ENCODE data around the gene NCKAP5. TPM values are rescaled to one million over a fixed set of nuclear protein-coding genes. Genes with fewer than 3 reads are reported as not detected.

Gene NCKAP5
- total and polyA plus RNA-seq, 2 of the 8 experiments (the other 6 are each of a cell fraction or from before 2014, with no cell fraction given), result 0.27 to 0.86 TPM

DNA sequence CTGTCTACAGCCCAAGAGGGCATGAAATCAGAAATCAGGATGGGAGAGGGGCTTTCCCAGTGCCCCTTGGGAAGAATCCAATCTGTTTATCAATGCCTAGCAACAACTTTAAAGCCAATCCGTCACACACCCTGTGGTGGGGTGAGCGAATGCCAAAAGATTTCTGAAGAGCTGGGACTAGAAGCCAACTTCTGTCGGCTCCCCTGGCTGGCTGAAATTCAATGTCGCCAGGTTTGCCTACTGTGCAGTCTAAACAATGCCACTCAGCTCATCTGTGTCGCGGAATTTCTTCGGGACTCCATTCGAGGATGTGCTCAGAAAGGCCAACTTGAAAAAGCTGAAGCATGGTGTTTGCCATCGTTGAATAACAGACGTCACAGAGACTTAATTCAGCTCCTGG, 31.5 kb upstream of the NCKAP5 start:
- no peak overlapping the region for H3K9ac ChIP-seq (replicated peaks in 1 of 4; ENCODE audit: extremely low read depth in 1 of 4, low read depth in 3 of 4, low read length in 3 of 4)
- TF ChIP-seq TBP (IDR thresholded peaks at IDR 0.05; ENCODE audit: low read depth, low read length) (no peak), EGR1 (IDR thresholded peaks at IDR 0.05; ENCODE audit: borderline replicate concordance, low read depth, low read length) (no peak), USF2 (IDR thresholded peaks at IDR 0.05; ENCODE audit: low read length) (no peak), FOSL1 (IDR thresholded peaks at IDR 0.05; ENCODE audit: insufficient read depth, low read depth, low read length) (no peak), CBX5 (IDR thresholded peaks at IDR 0.05; ENCODE audit: low read depth, low read length) (no peak), CHD1 (IDR thresholded peaks at IDR 0.05; ENCODE audit: low read depth, low read length) (no peak), BRCA1 (IDR thresholded peaks at IDR 0.05; ENCODE audit: low read depth, low read length) (no peak), GABPA (IDR thresholded peaks at IDR 0.05; ENCODE audit: borderline replicate concordance, insufficient read depth, low read length) (no peak), TCF12 (IDR thresholded peaks at IDR 0.05; ENCODE audit: low read depth, low read length) (no peak), TAF1 (IDR thresholded peaks at IDR 0.05; ENCODE audit: low read depth, low read length) (no peak), JUN (IDR thresholded peaks at IDR 0.05; ENCODE audit: low read depth, low read length) (no peak), TAF7 (optimal IDR thresholded peaks at IDR 0.05; ENCODE audit: borderline replicate concordance, low read depth, low read length) (no peak), RNF2 (IDR thresholded peaks at IDR 0.05; ENCODE audit: borderline replicate concordance, low read depth, low read length, missing control alignments, poor library complexity, severe bottlenecking) (no peak)

More for the DNA sequence above, 31.5 kb upstream of the NCKAP5 start:
- no peak for FAIRE-seq
- CTCF ChIA-PET (ENCODE audit: partially characterized antibody), result interaction anchor here (1.0 to 1.1 kb wide), 2 partner anchors 19 to 262 kb away, joined by 3 to 4 read pairs; no protein-coding TSS in a partner anchor
- H3K56ac ChIP-seq (replicated peaks; ENCODE audit: insufficient read length, low read depth, low read length), result no peak overlapping the region
- no peaks in the 10 kb centered on the region for H3K79me1 ChIP-seq (ENCODE audit: low read depth, low read length)
- H3K4me1 ChIP-seq (replicated peaks in 1 of 4; ENCODE audit: control insufficient read depth in 3 of 4, insufficient read depth in 4 of 4, low read length in 3 of 4), result peaks cover 0 to 7% (median under 1%) of the 10 kb centered on the region in 4 experiments; a peak in 2 of 7 replicates
- H4K91ac ChIP-seq (replicated peaks; ENCODE audit: insufficient read length, low read length), result no peak overlapping the region
- no peak overlapping the region for H2BK120ac ChIP-seq (replicated peaks; ENCODE audit: low read depth, low read length)
- H2AK5ac ChIP-seq (ENCODE audit: low read depth, low read length), result no peak overlapping the region
- no peak overlapping the region for H2AFZ ChIP-seq (ENCODE audit: low read length)
- H2BK15ac ChIP-seq (ENCODE audit: low read length), result no peak overlapping the region
- H3K18ac ChIP-seq (ENCODE audit: extremely low read depth, low read length), result no peak overlapping the region
- no peaks in the 10 kb centered on the region for H3K27me3 ChIP-seq (replicated peaks in 1 of 4; ENCODE audit: control insufficient read depth in 3 of 4, extremely low read depth in 1 of 4, insufficient read depth in 3 of 4, low read length in 3 of 4)
- no peaks in the 10 kb centered on the region for H4K20me1 ChIP-seq (replicated peaks in 1 of 2; ENCODE audit: control insufficient read depth in 1 of 2, insufficient read depth in 2 of 2, low read length in 2 of 2)
- no peak overlapping the region for H2BK12ac ChIP-seq (ENCODE audit: low read depth, low read length)
- no peak overlapping the region for H4K8ac ChIP-seq (ENCODE audit: extremely low read depth, insufficient read depth, low read length)
- H3K9me3 ChIP-seq (ENCODE audit: insufficient read depth in 2 of 2, low read depth in 1 of 2, low read length in 1 of 2), result no peaks in the 10 kb centered on the region
- WGBS, 2 experiments (ENCODE audit: extremely low coverage in 1 of 2, insufficient coverage in 1 of 2, insufficient read length in 1 of 2, insufficient replicate concordance in 2 of 2, low coverage in 1 of 2, low lambda C conversion rate in 2 of 2, missing lambda C conversion rate in 1 of 2), result 89% methylated on average over 10 of the region's 10 CpGs; no CpG with 5 or more reads in 1 of the 2 experiments
- H4K5ac ChIP-seq (ENCODE audit: insufficient read length, low read depth, low read length), result no peak overlapping the region
- H3K23ac ChIP-seq (ENCODE audit: insufficient read length), result no peak overlapping the region
- no peak overlapping the region for H2BK20ac ChIP-seq (ENCODE audit: low read length)
- H3K23me2 ChIP-seq (ENCODE audit: low read depth, low read length), result no peaks in the 10 kb centered on the region; the same call in 1 of the 2 replicates
- H3K4ac ChIP-seq (replicated peaks; ENCODE audit: insufficient read length, low read depth, low read length), result no peak overlapping the region
- H3K4me3 ChIP-seq (ENCODE audit: extremely low read depth in 1 of 4, insufficient read depth in 2 of 4, low read depth in 3 of 4, low read length in 4 of 4), result no peak overlapping the region
- H3K36me3 ChIP-seq (ENCODE audit: control insufficient read depth in 2 of 4, insufficient read depth in 4 of 4, low read length in 3 of 4), result no peaks in the 10 kb centered on the region
- DNase-seq (ENCODE audit: low read depth in 1 of 2, low spot score in 2 of 2), result no peak
- no peak overlapping the region for H3K14ac ChIP-seq (ENCODE audit: insufficient read length)
- no peak overlapping the region for H3K4me2 ChIP-seq (ENCODE audit: insufficient read depth in 1 of 2, low read depth in 2 of 2, low read length in 2 of 2)
- H3K27ac ChIP-seq (ENCODE audit: low read depth, low read length), result no peak overlapping the region
- no peak overlapping the region for H2BK5ac ChIP-seq (ENCODE audit: low read depth, low read length)
- no peaks in the 10 kb centered on the region for H3K79me2 ChIP-seq (ENCODE audit: control insufficient read depth in 1 of 2, insufficient read depth in 2 of 2, low read length in 2 of 2)
- POLR2A ChIA-PET (ENCODE audit: partially characterized antibody), result no interaction called here
